ENCODE results near the gene ADAD2.

Gene ADAD2

DNA sequence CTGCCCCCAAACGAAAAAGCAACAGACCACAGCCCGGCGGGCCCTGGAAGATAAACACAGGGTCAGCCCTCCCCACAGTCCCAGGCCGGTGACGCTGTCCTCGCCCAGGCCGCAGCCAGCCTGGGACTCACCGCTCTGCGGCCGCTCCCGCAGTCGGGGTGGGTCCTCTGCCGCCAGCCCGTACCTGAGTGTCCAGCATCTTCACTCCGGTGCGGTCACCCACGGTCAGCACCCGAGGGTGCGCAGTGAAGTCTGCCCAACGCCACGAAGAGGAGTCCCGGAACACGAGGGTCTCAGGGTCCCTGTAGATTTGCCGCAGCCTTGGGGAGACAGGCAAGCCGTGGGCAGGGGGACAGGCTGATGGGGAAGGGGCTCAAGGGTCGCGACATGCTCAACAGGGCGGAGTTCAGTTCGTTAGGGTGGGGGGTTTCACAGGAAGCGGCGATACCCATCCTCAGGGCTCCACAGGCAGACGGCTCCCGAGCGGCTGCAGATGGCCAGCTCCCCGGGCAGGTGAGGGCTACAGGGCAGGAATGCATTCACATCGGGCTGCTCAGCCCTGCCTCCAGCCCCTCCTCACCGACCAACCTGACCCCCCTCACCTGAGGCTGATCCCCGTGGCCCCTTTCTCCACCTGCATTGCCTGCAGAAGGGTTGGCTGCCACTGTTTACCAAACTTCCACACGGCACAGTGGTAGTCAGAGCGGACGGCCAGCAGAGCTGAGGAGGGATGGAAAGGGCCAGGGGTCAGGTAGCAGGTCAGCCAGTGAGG is 9.6 kb upstream of the ADAD2 start:
- ATAC-seq: no peak
- no peak for TF ChIP-seq CSDC2 (CRISPR knock-in tag; IDR thresholded peaks at IDR 0.05)
- TF ChIP-seq ARNTL (CRISPR knock-in tag; IDR thresholded peaks at IDR 0.05; ENCODE audit: borderline replicate concordance, low read depth): no peak
- TF ChIP-seq ISL1 (CRISPR knock-in tag; IDR thresholded peaks at IDR 0.05): no peak
- TF ChIP-seq TOX (CRISPR knock-in tag; IDR thresholded peaks at IDR 0.05; ENCODE audit: borderline replicate concordance): no peak
- TF ChIP-seq, protein P1, sequence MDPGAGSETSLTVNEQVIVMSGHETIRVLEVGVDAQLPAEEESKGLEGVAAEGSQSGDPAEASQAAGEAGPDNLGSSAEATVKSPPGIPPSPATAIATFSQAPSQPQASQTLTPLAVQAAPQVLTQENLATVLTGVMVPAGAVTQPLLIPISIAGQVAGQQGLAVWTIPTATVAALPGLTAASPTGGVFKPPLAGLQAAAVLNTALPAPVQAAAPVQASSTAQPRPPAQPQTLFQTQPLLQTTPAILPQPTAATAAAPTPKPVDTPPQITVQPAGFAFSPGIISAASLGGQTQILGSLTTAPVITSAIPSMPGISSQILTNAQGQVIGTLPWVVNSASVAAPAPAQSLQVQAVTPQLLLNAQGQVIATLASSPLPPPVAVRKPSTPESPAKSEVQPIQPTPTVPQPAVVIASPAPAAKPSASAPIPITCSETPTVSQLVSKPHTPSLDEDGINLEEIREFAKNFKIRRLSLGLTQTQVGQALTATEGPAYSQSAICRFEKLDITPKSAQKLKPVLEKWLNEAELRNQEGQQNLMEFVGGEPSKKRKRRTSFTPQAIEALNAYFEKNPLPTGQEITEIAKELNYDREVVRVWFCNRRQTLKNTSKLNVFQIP (CRISPR knock-in tag; IDR thresholded peaks at IDR 0.05; ENCODE audit: borderline replicate concordance, low read depth): no peak
- TF ChIP-seq, protein P2, sequence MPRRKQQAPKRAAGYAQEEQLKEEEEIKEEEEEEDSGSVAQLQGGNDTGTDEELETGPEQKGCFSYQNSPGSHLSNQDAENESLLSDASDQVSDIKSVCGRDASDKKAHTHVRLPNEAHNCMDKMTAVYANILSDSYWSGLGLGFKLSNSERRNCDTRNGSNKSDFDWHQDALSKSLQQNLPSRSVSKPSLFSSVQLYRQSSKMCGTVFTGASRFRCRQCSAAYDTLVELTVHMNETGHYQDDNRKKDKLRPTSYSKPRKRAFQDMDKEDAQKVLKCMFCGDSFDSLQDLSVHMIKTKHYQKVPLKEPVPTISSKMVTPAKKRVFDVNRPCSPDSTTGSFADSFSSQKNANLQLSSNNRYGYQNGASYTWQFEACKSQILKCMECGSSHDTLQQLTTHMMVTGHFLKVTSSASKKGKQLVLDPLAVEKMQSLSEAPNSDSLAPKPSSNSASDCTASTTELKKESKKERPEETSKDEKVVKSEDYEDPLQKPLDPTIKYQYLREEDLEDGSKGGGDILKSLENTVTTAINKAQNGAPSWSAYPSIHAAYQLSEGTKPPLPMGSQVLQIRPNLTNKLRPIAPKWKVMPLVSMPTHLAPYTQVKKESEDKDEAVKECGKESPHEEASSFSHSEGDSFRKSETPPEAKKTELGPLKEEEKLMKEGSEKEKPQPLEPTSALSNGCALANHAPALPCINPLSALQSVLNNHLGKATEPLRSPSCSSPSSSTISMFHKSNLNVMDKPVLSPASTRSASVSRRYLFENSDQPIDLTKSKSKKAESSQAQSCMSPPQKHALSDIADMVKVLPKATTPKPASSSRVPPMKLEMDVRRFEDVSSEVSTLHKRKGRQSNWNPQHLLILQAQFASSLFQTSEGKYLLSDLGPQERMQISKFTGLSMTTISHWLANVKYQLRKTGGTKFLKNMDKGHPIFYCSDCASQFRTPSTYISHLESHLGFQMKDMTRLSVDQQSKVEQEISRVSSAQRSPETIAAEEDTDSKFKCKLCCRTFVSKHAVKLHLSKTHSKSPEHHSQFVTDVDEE (CRISPR knock-in tag; IDR thresholded peaks at IDR 0.05): no peak
- no peak for TF ChIP-seq GLIS3 (CRISPR knock-in tag; IDR thresholded peaks at IDR 0.05)
- no peak for TF ChIP-seq ESRRG (CRISPR knock-in tag; IDR thresholded peaks at IDR 0.05)
- TF ChIP-seq, protein P3, sequence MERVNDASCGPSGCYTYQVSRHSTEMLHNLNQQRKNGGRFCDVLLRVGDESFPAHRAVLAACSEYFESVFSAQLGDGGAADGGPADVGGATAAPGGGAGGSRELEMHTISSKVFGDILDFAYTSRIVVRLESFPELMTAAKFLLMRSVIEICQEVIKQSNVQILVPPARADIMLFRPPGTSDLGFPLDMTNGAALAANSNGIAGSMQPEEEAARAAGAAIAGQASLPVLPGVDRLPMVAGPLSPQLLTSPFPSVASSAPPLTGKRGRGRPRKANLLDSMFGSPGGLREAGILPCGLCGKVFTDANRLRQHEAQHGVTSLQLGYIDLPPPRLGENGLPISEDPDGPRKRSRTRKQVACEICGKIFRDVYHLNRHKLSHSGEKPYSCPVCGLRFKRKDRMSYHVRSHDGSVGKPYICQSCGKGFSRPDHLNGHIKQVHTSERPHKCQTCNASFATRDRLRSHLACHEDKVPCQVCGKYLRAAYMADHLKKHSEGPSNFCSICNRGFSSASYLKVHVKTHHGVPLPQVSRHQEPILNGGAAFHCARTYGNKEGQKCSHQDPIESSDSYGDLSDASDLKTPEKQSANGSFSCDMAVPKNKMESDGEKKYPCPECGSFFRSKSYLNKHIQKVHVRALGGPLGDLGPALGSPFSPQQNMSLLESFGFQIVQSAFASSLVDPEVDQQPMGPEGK (CRISPR knock-in tag; IDR thresholded peaks at IDR 0.05; ENCODE audit: borderline replicate concordance): no peak
- TF ChIP-seq, protein P4, sequence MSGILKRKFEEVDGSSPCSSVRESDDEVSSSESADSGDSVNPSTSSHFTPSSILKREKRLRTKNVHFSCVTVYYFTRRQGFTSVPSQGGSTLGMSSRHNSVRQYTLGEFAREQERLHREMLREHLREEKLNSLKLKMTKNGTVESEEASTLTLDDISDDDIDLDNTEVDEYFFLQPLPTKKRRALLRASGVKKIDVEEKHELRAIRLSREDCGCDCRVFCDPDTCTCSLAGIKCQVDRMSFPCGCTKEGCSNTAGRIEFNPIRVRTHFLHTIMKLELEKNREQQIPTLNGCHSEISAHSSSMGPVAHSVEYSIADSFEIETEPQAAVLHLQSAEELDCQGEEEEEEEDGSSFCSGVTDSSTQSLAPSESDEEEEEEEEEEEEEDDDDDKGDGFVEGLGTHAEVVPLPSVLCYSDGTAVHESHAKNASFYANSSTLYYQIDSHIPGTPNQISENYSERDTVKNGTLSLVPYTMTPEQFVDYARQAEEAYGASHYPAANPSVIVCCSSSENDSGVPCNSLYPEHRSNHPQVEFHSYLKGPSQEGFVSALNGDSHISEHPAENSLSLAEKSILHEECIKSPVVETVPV (CRISPR knock-in tag; IDR thresholded peaks at IDR 0.05): no peak
- TF ChIP-seq ZFP3 (CRISPR knock-in tag; IDR thresholded peaks at IDR 0.05): no peak

DNA sequence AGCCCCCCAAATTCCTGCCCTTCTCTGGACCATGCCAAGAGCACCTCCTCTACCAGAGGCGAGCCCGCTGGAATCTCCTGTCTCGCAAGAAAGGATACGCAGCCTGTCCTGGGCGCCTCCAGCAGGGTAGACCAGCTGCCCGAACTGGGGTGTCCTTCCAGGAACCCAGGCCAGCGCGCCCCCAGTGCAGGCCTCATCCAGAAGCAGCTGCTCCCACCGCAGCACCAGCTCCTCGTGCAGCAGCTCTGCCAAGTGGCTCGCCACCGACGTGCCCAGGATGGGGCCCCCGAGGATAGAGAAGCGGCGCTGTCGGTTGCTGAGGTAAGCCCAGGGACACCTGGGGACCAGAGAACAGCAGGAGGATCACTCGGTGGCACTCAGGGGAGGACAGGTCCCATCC is 8.9 kb upstream of the ADAD2 start:
- ATAC-seq: no peak
- TF ChIP-seq, protein P1 (CRISPR knock-in tag; IDR thresholded peaks at IDR 0.05; ENCODE audit: borderline replicate concordance, low read depth): no peak
- TF ChIP-seq ARNTL (CRISPR knock-in tag; IDR thresholded peaks at IDR 0.05; ENCODE audit: borderline replicate concordance, low read depth): no peak
- no peak for TF ChIP-seq CSDC2 (CRISPR knock-in tag; IDR thresholded peaks at IDR 0.05)
- TF ChIP-seq, protein P3 (CRISPR knock-in tag; IDR thresholded peaks at IDR 0.05; ENCODE audit: borderline replicate concordance): no peak
- TF ChIP-seq PPARA (CRISPR knock-in tag; IDR thresholded peaks at IDR 0.05; ENCODE audit: borderline replicate concordance): no peak
- no peak for TF ChIP-seq ZNF70 (CRISPR knock-in tag; IDR thresholded peaks at IDR 0.05)

DNA sequence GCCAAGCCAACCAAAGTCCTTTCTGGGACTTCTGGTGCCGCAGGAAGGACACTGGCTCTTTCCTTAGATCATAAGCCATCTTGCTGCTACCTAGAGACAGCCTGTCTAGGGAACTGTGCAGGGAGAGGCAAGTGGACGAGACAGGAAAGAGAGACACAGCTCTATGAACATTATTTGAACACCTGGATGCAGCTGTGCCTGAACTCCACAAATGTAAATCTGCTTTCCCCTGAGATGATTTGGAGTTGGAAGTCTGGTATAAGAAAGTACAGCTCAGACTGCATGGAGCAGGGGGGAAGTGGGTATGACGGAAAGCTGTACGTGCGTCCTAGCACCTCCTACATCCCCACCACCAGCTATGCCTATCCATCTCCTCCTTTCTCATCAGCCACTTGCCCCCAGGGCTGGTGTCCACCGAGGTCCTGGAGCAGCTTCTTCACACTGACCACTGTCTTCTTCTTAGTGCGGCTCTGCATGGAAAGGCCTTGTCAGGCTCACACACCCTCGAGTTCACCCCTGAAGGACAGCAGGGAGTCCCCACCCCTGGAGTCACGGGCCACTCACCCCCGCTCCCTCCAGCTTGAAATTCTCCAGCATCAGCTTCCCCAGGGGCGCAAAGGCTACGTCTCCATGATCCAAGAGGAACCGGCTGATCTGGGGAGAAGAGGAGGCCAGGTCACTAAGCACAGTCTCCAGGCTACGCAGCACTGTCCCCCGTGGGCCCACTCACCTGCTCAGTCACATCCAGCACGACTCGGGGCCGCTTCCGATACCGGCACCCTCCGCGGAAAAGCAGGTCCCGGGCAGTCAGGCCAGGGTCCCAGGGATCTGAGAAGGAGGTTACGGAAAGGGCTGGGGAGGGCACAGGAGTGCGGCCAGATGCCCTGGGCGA is 8.0 kb upstream of the ADAD2 start:
- no peak for ATAC-seq
- TF ChIP-seq, protein P4 (CRISPR knock-in tag; IDR thresholded peaks at IDR 0.05): no peak
- TF ChIP-seq CSDC2 (CRISPR knock-in tag; IDR thresholded peaks at IDR 0.05) (no peak), ISL1 (CRISPR knock-in tag; IDR thresholded peaks at IDR 0.05) (no peak), TCF4 (CRISPR knock-in tag; IDR thresholded peaks at IDR 0.05; ENCODE audit: borderline replicate concordance) (no peak)
- TF ChIP-seq, protein P2 (CRISPR knock-in tag; IDR thresholded peaks at IDR 0.05): no peak
- TF ChIP-seq, protein P1 (CRISPR knock-in tag; IDR thresholded peaks at IDR 0.05; ENCODE audit: borderline replicate concordance, low read depth): no peak
